Stimulated activated CD4-positive, alpha-beta T cell treated with anti-CD3 and anti-CD28 coated beads, Interleukin-1b, Interleukin-23, amount 100 ng/mL, for 24 hours (primary cell): Measurements from ENCODE around the gene OAS2.
A peak's percentile ranks its signal among the peaks of the same experiment; 100 is the strongest.

Source experiments
- DNase-seq, 4 experiments: peaks; one replicate each; pipeline ENCODE4 v3.0.0-alpha.2; 2020; ENCODE audit warnings: low read depth in 4 of 4, low spot score in 1 of 4

The OAS2 gene

GRCh38 chr12:113014565-113014964 is 36.2 kb downstream of the OAS2 start:
- no peak for DNase-seq

DNA sequence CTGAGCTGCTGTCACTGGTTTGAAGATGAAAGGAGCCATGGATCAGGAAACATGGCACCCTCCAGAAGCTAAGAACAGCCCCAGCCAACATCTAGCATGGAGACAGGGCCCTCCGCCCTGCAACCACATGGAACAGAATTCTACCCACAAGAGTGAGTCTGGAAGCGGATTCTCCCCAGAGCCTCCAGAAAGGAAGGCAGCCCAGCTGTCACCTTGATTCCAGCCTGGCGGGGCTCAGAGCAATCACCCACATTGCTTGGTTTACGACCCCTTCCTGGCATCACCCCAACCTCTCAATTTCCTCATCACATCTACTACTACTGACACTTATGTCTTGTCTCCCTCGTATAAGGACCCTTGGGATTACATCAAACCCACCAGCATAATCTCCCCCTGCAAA is 38.5 kb downstream of the OAS2 start:
- no peak for DNase-seq

DNA sequence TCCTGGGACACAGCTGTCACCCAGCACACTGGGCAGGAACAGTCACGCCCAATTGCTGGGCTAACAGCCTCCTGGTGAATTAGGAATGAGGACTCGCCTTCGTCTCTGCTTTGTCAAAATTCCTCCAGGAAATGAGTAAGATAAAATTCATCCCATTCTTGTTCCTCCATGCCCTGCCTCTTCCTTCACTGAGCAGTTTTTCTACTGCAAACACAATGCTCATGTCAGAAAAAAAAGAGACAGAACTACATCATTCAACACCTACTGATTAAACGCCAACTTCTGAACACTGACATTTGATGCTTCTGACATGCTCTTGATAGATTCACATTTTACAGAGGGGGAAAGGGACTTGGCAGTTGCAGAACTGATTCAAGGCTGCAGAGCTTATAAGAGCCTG is 40.7 kb downstream of the OAS2 start:
- no peak for DNase-seq

GRCh38 chr12:113021500-113021899 is 43.2 kb downstream of the OAS2 start:
- no peak for DNase-seq

GRCh38 chr12:113022563-113023297 is 44.4 kb downstream of the OAS2 start:
- no peak for DNase-seq

- no peak for DNase-seq
These were observed 49.4 kb downstream of the OAS2 start for GRCh38 chr12:113027726-113028125.

DNA sequence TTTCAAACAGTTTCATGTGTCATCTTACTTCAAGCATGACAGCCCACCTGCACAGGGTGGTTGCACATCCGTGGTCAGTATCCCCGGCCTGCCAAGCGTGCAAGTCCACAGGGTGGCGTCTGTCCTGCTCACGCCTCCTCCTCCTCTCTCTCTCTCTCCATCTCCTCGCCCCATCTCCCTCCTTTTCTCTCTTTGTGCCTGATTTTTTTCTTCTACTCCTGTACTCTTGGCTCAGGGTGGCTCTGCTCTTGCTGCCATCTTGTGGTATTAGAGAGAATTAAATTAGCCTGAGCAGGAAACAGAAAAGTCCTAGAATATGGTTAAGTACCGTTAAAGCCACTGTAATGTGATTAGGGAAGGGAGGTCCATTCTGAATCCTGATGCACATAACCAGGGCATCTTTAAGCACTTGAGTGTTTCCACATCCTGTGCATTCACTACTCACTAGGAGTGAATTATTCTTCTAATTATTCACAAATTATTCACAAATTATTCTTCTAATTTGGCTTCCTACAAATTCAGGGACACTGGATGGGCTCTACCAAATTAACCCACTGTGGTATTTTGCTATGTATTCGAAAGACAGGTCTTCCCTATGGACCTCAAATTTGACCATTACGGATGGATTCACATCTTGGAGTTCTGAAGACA is 52.7 kb downstream of the OAS2 start:
- no peak for DNase-seq

- no peak for DNase-seq
These were observed 61.7 kb downstream of the OAS2 start for GRCh38 chr12:113039911-113040445.

- DNase-seq, result no peak
These were observed 62.4 kb downstream of the OAS2 start for GRCh38 chr12:113040722-113041171.

DNA sequence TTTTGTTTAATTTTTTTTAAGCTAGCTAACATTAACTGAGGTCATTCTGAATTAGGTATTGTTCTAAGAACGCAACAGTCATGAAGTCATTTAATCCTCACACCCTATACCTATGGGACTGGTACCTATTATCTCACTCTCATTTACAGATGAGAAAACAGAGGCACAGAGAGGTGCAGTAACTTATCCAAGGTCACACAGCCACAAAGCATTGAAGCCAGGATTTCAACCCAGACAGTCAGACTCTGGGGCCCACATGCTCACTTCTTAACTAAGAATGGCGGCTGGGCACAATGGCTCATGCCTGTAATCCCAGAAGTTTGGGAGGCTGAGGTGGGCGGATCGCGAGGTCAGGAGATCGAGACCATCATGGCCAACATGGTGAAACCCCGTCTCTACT is 63.2 kb downstream of the OAS2 start:
- no peak for DNase-seq

- DNase-seq, result no peak
These were observed 64.9 kb downstream of the OAS2 start for GRCh38 chr12:113043240-113043639.

GRCh38 chr12:113044516-113044915 is 66.2 kb downstream of the OAS2 start:
- DNase-seq, result no peak

GRCh38 chr12:113048716-113049127 is 70.4 kb downstream of the OAS2 start:
- DNase-seq, result peak in 3 of 4 experiments; percentile 39 to 51 (median 44)

DNA sequence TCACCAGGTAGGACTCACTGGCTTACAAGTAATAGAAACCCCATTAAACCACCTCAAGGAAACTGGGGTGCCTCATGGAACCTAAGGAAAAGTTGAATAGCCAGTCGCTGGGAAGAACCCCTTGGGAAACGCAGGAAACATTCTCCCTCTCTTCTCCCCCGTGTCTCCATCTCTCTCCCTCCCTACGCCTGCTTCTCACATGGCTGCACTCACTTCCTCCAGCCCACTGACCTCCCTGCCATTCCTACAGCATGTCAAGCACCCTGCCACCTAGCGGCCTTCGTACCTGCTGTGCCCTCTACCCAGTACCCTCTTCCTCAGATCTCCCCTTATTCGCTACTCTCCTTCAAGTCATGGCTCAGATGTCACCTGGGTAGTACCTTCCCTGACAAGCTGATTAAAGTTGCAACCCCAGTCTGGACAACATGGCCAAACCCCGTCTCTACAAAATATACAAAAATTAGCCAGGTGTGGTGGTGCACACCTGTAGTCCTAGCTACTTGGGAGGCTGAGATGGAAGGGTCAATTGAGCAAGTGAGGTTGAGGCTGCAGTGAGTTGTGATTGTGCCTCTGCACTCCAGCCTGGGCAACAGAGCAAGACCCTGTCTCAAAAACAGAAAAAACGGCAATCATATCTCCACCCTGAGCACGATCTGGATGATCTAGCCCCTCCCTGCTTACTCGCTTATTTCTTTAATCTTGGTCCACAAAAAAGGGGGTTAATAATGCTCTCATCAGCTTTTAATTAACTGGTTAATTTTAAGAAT is 71.8 kb downstream of the OAS2 start:
- DNase-seq, result no peak

DNA sequence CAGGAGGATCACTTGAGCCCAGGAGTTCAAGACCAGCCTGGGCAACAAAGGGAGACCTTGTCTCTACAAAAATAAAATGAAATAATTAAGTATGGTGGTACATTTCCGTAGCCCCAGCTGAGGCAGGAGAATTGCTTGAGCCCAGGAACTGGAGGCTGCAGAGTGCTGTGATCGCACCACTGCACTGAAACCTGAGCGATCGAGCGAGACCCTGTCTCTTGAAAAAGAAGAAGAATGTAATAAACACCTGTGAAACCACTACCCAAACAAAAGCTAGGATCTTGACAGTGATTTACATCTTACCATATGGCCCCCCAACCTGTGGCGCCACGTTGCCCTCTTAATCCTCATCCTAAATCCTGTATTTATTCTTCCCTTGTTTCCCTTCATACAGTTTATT is 72.5 kb downstream of the OAS2 start:
- no peak for DNase-seq

DNA sequence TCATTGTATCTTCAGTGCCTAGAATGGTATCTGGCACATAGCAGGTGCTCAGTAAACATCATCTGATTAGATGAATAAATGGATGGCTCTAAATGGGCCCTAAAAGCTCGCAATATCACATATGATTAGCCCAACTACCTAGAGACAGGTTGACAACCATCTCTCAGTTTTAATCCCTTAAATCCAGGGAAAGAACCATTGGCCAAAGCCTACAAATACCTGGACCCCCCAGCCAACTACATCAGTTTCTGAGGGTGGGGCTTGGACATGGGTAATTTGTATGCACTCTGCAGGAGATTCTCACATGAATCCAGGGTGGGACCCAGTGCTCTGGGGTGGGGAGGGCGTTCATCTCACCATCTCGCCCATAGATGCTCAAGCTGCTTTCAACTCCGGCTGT is 73.4 kb downstream of the OAS2 start:
- DNase-seq, result no peak

DNA sequence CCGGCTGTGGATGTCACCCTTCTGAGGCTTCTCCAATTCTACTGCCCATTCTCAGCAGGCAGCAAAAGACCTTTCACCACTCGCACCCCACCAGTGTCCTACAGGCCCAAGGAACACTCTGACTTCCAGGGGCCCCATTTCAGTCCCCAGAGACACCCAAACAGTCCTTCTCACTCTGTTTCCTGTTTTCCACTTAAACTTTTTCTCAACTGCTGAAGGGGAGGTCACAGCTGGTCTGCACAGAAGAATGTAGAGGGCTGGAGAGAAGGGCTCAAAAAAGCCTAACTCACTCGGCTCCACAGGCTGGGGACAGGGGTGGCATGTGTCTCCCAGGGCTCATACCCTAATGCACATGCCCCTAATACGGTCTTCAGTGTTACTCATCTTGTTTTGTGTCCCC is 74.0 kb downstream of the OAS2 start:
- DNase-seq, result no peak

- no peak for DNase-seq
These were observed 76.7 kb downstream of the OAS2 start for GRCh38 chr12:113054948-113055486.

GRCh38 chr12:113055594-113056380 is 77.5 kb downstream of the OAS2 start:
- no peak for DNase-seq

DNA sequence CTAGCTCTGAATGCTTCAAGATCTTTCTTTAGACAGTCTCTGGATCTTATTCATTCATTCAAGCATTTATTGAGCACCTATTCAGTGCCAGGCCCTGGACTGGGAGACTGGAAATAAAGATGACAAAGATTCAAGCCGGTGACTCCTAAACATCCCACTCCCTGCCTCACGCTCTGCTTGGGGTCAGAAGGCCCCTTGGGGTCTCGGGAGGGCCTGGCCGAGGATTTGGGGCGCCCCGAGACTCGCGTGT is 78.0 kb downstream of the OAS2 start:
- DNase-seq, result no peak
